Measurements from ENCODE around the gene DAPK2.

DAPK2 gene

DNA sequence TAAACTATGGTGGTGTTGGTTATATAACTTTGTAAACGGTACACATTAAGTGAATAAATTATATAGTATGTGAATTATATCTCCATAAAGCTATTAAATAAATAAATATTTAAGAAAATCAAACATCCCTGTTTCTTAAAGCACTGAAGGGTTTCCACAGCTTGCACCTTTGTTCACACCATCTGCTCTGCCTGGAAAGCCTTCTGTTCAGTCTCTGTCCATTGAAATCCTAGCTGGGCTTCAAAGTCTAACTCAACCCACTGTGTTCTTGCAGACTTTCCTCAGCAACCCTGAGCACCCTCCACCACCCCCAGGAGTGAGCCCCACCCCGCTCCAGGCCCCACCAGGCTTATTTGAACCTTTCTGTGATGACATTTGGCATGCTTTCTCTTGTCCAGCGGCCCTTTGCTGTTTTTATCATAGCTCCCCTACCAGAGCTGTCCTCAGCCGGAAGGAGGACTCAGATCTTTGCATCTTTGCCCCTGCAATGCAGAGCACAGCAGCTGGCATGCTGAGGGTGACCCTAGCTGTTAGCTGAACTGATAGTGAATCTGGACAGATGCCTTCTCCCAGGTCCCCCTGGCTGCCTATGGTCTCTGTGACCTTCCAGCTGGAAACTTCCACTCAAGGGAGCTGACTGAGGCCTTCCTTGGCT, 105.2 kb downstream of the DAPK2 start:
- no peak for FAIRE-seq

DNA sequence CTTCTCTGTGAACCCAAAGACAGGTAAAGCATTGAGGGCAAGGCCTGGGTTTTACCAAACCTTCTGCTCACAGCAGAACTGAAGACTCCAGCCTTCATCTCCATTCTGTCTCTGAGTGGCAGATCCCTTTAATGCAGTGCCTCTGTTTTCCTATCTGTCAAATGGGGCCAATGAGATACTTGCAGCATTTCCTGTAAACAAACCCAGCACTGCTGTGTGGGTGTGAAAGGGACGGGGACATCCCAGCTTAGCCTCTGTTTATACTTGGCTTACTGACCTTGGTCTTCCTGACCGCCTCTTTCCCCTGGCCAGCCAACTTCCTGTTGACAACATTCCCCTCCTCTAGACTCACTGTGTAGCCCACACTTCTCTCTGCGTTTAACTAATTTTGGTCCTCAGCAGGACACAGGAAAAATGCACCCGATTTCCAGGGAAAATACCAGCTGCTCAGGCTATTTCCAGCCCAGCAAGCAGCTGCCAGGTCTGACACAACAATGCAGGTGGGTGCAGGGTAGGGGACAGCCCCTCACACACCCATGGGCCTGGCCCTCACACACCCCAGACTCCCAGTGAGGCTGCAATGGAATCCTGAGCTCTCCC, 106.7 kb downstream of the DAPK2 start:
- no peak for FAIRE-seq

DNA sequence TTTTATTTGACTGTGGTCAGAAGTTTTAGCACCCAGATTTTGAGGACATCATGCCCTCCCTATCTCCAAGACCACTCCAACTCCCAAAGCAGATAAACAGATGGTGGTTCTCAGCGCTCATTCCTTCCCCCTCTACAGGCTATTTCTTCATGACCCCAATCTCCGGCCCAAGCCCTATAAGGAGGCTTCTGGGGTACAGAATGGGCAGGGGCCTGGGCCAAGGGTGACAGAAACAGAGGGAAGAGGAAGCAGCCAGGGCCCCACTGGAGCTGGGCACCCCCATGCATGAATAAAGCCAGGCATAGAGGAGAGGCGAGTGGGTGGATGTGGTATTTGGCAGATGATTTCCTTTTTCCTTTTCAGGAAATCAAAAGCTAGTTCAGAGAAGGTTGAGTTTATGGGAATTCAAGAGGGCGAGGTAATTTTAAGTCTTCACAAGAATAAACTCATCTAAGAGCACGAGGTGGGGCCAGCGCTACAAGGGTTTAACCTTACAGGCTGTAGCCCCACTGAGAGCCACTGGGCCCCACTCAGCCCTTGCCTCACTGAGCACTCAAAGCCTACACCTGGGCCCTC, 107.7 kb downstream of the DAPK2 start:
- no peak for FAIRE-seq

DNA sequence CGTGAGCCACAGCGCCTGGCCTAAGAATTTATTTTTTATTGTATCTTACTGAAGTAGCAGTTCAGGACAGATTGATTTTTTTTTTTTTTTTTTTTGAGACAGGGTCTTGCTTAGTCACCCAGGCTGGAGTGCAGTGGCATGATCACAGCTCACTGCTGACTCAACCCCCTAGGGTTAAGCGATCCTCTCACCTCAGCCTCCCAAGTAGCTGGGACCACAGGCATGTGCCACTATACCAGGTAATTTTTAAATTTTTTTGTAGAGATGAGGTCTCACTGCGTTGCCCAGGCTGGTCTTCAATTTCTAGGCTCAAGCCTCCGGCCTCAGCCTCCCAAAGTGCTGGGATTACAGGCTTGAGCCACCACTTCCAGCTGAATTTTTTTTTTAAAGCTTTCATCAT, 112.8 kb downstream of the DAPK2 start:
- no peak for FAIRE-seq

DNA sequence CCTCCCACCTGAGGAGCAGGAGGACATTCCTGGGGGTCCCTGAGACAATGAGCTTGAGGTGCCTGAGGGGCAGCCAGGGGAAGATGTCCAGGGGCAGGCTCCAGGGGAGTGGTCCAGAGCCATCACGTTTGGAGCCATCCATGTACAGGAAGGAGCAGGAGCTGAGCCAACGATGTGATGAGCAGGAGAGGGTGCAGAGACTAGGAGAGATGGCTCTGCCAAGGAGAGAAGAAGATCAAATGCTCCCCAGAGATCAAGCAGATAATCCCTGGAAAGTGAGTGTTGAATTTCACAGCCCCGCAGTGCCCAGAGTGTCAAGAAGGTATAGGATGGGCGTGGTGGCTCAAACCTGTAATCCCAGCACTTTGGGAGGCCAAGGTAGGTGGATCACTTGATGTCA, 114.7 kb downstream of the DAPK2 start:
- no peak for FAIRE-seq

DNA sequence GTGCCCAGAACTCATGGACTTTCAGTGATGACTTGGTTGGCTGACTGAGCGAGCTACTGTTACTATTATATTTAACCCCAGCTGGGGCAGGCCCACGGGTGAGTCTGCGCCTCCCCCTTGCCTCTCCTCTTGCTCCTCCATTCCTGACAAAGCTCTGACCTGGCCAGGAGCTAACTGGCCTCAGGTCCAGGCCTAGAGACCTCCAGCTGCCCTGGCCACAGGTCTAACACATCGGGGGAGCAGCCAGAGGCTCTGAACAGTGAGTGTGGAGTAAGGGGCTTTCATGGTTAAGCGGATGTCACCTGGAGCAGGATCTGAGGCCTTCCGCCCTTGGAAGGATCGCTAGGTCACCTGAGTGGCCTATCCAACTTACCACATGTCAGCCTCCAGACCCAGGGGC, 116.3 kb downstream of the DAPK2 start:
- FAIRE-seq = no peak

DNA sequence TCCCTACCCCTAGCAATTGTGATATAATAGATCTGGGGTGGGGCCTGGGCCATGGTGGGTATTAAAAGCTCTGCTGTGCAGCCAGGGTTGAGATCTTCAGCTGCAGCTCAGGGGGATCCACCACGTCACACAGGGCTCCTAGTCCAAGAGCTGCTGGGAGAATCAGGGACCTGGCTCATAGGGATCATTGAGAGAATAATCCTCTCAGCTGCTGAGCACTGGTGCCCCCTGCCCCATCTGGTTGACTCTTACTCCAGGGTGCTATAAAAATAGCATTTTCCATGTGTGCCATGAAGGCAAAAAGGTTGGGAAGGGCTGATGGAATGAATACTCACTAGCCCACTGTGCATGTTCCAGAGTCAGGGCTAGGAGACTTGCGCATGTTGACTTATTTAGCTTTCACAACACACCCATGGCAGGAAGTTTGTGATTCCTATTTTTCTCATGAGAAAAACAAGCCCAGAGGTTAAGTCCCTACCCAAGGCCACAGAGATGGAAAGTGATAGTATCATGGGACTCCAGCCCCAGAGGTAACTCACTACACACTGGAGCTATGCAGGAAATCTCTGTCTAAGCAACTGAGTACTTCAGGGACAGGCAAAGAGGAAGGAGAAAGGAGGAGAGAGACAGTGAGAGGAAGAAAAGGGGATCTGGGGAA, 118.0 kb downstream of the DAPK2 start:
- FAIRE-seq = no peak

DNA sequence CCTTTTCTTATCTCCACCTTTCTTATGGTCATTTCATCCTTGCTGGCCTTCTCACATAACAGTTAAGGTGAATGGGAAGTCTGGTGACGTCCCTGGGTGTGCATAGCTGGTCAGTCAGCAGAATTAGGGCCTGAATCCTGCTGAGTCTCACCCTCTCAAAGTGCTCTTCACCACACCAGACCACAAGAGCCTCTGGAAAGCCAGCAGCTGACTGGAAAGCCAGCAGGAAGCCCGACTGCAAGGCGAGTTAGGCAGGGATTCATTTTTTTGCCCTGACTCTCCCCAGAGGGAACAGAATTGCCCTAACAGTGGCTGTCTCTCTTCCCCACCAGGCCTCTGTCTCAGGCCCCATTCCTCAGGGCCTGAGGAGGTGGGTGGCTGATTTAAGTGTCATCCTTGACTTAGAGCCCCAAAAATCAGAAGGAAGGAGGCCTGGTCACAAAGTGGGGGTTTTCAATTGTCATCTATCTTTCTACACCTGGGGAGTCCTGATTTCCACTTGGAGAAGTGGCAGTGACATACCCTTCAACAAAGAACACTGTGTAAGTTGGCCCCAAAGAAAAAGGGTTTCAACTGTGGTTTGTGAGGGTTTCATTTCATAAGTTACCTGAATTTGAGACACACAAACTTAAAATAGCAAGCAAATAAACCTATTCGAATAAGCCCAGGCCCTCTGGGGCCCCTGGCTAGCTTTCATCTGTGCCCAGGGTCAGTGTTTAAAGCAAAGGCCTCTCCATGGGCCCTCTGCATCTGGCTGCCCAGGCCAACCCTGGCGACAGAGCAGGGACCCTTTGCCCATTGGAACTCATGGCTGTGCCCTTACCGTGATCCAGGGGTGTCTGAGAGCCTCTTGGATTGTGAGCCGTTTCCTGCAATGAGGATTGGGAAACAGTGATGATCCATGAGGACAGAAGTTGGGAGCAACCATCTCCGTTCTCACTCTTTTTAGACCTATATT, 122.0 kb downstream of the DAPK2 start:
- no peak for FAIRE-seq

DNA sequence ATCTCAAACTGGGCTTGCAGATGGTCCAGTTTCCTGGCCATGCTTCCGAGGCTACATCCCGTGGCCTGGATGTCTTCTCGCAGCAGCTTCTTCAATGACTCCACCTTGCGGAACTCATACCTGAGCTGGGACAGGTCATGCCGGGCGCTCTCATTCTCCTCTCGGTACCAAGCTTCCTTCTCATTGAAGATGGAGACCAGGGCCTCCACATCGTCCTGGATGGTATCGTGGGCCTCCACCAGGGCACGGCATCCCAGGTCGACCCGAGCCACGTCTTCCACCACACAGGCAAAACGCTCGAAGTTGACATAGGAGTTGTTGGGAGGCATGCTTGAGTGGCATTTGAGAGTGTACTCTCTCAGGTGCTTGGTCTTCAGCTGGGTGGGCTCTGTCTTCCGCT, 123.4 kb downstream of the DAPK2 start:
- FAIRE-seq = no peak

DNA sequence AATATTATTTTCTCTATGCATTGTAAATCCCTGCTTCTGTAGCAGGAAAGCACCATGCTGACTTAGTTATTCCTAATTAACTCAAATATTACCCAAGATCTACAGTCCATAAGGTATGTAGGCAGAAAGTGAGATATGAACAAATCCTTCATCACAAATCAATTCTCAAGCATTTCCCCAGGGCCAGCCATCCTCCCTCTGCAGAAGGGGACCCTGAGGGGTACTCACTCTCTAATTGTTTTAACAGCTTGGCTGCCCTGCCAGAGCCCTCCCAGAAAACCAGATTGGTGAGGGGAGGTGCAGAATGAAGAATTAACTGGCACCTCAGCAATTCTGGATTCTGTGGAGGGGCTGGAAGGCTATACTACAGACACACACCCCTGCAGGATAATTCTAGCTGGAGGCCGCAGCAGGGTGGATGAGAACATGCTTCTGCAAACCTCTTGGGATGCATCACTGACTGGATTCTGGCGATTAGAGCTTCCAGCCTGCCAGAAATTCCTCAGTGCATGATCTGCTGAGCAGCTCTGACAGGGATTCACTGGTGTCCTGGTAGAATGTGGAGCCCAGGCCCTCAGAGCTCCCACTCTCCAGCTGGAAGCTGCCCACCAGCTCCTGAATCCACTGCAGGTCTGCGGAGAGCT, 123.9 kb downstream of the DAPK2 start:
- FAIRE-seq = no peak

DNA sequence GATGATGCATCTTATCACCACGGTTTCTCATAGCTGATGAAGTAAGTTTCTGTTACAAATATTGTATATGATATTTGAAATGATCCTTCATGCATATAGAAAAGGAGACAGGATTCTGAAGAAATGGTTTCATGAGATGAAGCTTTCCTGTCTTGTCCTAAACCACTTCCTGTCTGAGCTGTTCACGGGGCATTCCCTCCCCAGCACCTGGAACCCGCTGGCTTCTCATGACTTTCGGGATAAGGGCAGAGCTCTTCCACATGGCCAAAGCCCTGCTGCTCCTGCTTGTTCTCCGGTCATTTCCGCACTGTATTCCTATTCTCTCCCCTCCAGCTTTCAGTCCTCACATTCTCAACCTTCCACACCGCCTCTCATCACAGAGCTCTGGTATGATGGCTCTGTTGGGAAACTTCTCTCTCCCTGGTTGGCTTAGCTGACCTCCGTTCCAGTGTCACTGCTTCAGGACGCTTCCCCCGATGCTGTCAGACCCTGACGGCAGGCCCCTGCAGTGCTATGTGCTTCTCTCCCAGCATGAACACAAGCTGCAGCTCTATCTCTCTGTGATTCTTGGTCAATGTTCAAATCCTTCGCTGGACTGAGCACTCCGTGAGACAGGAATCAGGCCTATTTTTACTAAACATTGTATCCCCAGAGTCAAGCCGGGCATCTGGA, 125.6 kb downstream of the DAPK2 start:
- FAIRE-seq = no peak

DNA sequence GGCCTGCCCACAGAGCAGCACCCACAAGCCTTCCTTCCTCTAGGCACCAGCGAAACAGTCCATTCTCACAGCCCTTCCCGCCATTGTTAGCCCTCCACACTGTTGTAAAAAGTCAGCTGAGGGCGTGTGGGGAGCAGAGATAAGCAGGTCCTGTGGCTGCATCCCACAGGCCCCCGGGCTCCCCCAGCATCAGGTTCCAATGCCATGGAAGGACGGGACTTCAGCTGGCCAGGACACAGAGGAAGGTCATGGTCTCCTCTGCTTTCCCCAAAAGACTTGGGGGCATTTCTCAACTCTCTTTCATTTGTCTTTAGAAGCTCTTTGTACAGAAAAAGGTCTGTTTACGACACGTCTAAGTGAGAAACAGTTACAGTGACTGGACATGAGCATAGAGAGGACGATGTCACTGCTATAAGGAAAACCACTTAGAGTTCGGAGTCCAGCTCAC, 127.4 kb downstream of the DAPK2 start:
- no peak for FAIRE-seq

DNA sequence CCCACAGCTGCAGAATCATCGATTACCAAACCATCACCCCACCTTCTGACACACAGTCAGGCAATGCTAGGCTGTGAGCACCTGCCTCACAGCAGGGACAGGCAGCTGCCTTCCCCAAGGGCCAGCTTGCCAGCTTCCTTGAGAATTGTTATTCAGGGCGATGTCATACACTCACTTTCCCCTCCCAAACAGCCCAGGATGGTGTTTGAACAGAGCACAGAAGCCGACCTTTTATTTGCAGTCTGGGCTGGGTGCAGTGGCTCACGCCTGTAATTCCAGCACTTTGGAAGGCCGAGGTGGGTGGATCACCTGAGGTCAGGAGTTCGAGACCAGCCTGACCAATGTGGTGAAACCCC, 128.0 kb downstream of the DAPK2 start:
- no peak for FAIRE-seq

DNA sequence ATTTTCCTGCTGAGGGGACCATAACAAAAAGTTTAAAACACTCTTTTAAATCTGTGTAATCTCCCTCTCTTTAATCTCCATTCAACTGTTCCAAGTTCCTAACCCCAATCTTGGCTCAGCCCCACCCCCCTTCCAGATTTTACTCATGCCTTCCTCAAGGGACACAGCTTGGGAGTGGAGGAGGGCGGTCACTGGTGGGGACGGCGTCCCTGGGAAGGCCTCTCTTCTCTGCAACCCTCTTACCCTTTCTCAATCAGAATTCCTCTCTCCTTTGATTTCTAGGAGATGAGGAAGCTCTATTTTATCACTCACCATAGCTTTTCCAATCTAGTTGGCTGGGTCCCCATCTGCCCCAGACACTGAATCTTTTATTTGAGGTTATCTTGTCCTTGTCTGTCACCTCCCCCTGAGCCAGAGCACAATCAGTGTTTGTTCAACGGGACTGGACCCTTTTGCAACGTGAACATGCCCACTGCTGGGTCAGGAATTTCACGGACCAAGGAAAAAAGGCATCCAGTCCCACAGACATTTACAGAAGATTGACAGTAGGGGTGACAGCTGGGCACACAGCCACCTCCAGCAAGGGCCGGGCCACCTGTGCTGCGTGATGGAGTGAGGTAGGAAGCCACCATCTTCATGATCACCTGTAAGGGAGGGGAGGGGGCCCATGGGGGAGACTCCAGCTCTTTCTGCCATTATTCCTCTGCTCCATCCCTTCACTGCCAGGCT, 128.5 kb downstream of the DAPK2 start:
- no peak for FAIRE-seq

DNA sequence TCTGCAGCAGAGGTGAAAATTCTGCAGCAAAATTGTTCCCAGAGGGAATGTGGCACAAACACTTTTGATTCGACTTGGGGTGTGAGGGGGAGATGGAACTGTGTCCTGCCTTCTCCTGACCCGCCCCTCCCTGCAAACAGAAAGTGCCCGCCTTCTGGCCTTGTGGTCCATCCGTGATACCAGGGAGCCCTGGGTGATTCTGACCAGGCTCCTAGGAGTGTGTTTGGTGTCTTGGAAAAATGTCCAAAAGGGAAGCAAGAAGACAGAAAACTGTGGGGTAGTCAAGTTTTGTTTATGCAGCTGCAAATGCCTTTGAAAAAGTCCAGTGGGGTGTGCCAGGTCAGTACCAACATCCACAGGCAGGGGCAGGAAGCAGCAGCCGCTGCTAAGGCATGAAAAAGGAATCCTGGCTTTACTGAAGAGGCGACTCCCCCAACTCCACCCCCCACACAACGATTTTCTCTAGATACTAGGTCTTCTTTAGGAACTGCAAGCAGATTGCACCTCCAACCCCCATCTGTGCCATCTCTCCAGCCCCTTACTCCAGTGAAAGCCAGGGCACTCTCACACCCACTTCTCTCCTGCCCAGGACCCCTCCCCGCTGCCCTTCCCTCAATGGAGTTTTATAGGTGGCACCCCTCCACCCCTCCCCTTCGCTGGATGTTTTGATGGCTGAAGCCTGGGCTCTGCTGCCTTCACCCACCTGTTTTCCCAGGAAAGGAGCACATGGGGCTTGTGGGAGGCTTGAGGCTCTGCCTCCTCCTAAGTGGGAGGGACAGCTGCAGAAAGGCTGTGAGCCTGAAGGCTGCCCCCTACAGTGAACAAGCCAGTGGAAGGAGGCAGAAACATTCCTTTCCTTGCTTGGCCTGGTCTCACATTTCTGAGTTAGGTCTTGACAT, 130.2 kb downstream of the DAPK2 start:
- no peak for FAIRE-seq

DNA sequence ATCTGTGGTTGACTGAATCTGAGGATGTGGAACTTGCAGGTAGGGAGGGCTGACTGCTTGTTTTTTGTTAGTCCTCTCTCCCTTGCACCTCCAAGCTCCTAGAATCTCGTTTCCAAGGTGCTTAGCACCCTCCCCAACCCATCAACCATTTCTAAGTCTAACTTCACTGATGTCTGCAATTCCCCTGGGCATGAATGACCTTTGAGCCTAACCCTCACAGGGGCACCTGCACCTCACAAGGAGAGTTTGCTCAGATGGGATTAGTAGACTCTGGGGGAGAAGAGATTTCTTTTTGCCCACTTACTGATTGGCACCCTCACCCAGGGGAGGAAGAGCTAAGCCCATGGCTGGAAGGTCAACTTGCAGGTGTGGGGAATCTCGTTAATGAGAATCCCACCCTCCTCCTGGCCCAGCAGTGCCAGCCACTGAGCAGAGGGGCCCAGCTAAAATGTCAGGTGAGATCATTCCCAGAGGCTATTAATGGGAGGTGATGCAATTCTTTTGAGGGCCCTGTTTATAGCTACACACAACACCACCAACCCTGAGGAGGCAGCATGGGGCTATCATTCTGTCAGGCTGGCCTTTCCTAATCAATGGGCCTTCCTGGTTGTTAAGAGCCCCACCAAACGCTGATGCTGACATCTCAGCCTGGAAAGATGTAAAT, 130.9 kb downstream of the DAPK2 start:
- FAIRE-seq = no peak

DNA sequence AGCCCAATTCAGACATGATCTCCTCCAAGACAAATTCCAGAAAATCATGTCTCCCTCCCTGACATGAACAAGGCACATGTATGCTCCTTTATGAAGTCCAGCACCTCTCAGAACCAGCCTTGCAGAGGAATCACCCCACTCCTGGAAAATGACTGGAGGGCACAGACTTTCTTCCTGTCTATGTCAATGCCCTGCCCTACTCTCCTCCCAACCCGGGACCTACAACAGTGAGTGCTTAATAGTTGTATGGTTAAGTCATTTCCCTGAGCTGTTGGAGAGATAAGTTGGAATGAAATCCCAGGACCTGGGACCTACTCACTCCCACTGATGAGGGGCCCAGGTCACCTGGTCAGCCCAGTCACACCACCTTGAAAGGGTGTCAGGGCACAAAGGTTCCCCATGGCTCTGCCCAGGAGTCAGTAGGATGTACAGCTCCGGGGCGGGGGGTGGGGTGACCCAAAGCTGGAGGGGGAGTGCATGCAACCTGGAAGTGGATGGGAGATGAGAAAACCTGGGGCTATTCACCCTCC, 132.4 kb downstream of the DAPK2 start:
- FAIRE-seq = no peak

DNA sequence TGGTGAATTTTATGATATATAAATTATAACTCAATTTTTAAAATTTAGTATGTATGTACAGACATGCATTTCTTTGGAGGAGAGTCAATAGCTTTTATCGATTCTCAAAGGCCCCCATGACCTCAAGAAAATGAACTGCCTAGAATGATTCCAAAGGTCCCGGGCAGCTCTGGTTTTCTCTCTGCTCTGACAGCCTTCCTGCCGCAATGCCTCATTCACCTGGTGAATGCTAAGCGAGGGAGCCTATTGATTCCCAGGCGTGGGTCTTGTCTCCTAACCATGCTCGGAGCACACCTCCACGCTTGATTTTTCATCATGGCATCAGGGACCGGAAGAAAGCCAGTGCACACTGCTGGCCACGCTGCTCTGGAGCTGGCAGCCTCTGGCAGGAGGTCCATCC, 132.9 kb downstream of the DAPK2 start:
- FAIRE-seq = no peak

DNA sequence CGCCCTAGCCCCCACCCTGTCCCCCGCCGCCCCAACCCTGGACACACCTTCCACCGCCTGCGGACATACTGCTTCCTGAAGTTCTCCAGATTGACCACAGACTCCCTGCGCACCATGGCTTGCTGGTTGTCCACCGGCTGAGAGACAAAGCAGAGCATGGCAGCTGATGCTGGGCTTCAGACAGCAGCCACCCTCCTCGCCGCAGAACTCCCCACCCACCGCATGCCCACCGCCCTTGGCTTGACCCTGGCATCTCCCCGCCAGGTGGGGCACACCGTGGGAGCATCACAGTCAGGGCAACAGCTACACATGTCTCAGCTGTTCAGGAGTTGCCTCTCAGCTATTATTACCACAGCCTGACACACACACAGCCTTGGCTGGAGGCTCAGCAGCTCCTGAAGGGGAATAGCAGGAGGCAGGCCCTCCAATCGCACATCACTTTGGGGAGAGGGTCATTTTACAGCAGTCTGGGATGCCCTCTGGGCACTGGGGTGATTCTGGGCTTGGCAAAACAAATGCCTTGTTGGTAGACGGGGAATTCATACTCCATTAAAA, 134.1 kb downstream of the DAPK2 start:
- no peak for FAIRE-seq
